Mesenteric fat pad (tissue), 1 donor: ENCODE measurements around the gene SDHA. TPM values are rescaled to one million over a fixed set of nuclear protein-coding genes. Genes with fewer than 3 reads are reported as not detected.
"Not testable (repeated sequence)": the region's sequence is repeated elsewhere in the genome, so short reads cannot be mapped to it uniquely, and the experiment has no call there.

Experiments used
- DNase-seq: peaks from one replicate; pipeline ENCODE4 v3.0.0-alpha.2; 2020; ENCODE audit warnings: low spot score
- total RNA-seq: library from RNA; stranded (reverse); fragmentation: NEBNext Ultra II Directional; extraction: Animal tissue kit (Norgen Biotek cat#: 25700); gene quantifications from one replicate; pipeline ENCODE4 v1.2.1, GENCODE V29; 2021
- donor health status: DM: yes; HTN: yes; CAD: no.

Gene SDHA
- total RNA-seq, 1 donor from 2014 or later, result 112 TPM

- DNase-seq, result not testable (repeated sequence)
These were observed 33.9 kb downstream of the SDHA start for GRCh38 chr5:251975-252374.

GRCh38 chr5:252546-252945, 34.4 kb downstream of the SDHA start:
- no peak for DNase-seq

- not testable (repeated sequence) for DNase-seq
These were observed 36.2 kb downstream of the SDHA start for GRCh38 chr5:254322-254721.

- not testable (repeated sequence) for DNase-seq
These were observed 37.0 kb downstream of the SDHA start for GRCh38 chr5:255116-255515.

GRCh38 chr5:256347-256746, 38.2 kb downstream of the SDHA start:
- not testable (repeated sequence) for DNase-seq

- DNase-seq, result no peak
These were observed 39.0 kb downstream of the SDHA start for GRCh38 chr5:257148-257547.

- DNase-seq, result not testable (repeated sequence)
These were observed 45.3 kb downstream of the SDHA start for GRCh38 chr5:263275-263974.

GRCh38 chr5:264338-264737, 46.2 kb downstream of the SDHA start:
- peak; percentile 69 for DNase-seq

- peak; percentile 33 for DNase-seq
These were observed 48.3 kb downstream of the SDHA start for GRCh38 chr5:266311-267026.

GRCh38 chr5:267716-268115, 49.6 kb downstream of the SDHA start:
- DNase-seq, result peak; percentile 83

GRCh38 chr5:270340-270739, 52.2 kb downstream of the SDHA start:
- peak; percentile 69 for DNase-seq

GRCh38 chr5:271828-272167, 53.7 kb downstream of the SDHA start:
- DNase-seq, result not testable (repeated sequence)

GRCh38 chr5:273091-273490, 55.0 kb downstream of the SDHA start:
- not testable (repeated sequence) for DNase-seq

GRCh38 chr5:273491-273890, 55.4 kb downstream of the SDHA start:
- DNase-seq, result not testable (repeated sequence)

- DNase-seq, result peak; percentile 26
These were observed 56.2 kb downstream of the SDHA start for GRCh38 chr5:274346-274745.

GRCh38 chr5:278646-279045, 60.5 kb downstream of the SDHA start:
- DNase-seq, result no peak

- DNase-seq, result not testable (repeated sequence)
These were observed 61.0 kb downstream of the SDHA start for GRCh38 chr5:279051-279665.

GRCh38 chr5:285991-286557, 68.0 kb downstream of the SDHA start:
- peak; percentile 74 for DNase-seq

- DNase-seq, result peak; percentile 43
These were observed 72.1 kb downstream of the SDHA start for GRCh38 chr5:290200-290599.

- not testable (repeated sequence) for DNase-seq
These were observed 73.2 kb downstream of the SDHA start for GRCh38 chr5:291345-291744.

- DNase-seq, result not testable (repeated sequence)
These were observed 76.7 kb downstream of the SDHA start for GRCh38 chr5:294788-295187.

- not testable (repeated sequence) for DNase-seq
These were observed 78.1 kb downstream of the SDHA start for GRCh38 chr5:296207-296606.
